GM06990 (cell line): Measurements from ENCODE around the gene ERP44.

Source experiments
- DNase-seq: peaks from one replicate; pipeline ENCODE4 v3.0.0-alpha.2; 2011; ENCODE audit not compliant: insufficient read length; ENCODE audit errors: extremely low read depth
- H3K27me3 ChIP-seq: replicated peaks from 2 replicates; pipeline ENCODE4 v1.6.0; 2011; ENCODE audit warnings: low read length; ENCODE audit not compliant: control insufficient read depth, insufficient read depth
- H3K36me3 ChIP-seq: 2 replicates; pipeline ENCODE4 v1.5.1; 2011; ENCODE audit warnings: low read length; ENCODE audit not compliant: control insufficient read depth, insufficient read depth
- H3K4me3 ChIP-seq: replicated peaks from 2 replicates; pipeline ENCODE4 v1.5.1; 2011; ENCODE audit warnings: low read depth, mild to moderate bottlenecking, control low read depth, low read length
- TF ChIP-seq, protein P1 (sequence below): IDR thresholded peaks from 2 replicates; pipeline ENCODE4 v1.5.1; 2011; ENCODE audit warnings: low read length, control low read depth, mild to moderate bottlenecking, inconsistent platforms; ENCODE audit not compliant: insufficient read depth, poor library complexity, severe bottlenecking

ERP44 gene

DNA sequence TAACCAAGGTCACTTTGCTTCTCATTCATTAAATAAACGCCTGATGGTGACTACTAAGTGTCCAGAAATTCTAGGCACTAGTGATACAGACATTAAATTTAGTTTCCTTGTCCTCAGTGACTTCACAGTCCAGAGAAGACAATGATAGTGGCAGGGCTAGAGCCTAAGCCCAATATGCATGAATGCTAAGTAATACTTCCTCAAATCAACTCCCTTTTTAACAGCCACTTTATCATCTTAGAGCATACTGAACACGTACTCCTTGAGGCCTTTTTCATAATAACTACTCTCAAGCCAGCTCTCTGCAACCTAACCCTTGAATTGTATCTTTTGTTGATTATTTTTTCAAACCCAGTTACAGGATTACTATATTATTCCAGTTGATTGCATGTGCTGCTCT lies 118.2 kb downstream of the ERP44 start:
- peaks cover 3% of the 10 kb centered on the region for H3K36me3 ChIP-seq
- H3K27me3 ChIP-seq, result no peaks in the 10 kb centered on the region
- H3K4me3 ChIP-seq, result no peak overlapping the region
- TF ChIP-seq, protein P1, sequence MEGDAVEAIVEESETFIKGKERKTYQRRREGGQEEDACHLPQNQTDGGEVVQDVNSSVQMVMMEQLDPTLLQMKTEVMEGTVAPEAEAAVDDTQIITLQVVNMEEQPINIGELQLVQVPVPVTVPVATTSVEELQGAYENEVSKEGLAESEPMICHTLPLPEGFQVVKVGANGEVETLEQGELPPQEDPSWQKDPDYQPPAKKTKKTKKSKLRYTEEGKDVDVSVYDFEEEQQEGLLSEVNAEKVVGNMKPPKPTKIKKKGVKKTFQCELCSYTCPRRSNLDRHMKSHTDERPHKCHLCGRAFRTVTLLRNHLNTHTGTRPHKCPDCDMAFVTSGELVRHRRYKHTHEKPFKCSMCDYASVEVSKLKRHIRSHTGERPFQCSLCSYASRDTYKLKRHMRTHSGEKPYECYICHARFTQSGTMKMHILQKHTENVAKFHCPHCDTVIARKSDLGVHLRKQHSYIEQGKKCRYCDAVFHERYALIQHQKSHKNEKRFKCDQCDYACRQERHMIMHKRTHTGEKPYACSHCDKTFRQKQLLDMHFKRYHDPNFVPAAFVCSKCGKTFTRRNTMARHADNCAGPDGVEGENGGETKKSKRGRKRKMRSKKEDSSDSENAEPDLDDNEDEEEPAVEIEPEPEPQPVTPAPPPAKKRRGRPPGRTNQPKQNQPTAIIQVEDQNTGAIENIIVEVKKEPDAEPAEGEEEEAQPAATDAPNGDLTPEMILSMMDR, result no peak
- DNase-seq, result no peak

DNA sequence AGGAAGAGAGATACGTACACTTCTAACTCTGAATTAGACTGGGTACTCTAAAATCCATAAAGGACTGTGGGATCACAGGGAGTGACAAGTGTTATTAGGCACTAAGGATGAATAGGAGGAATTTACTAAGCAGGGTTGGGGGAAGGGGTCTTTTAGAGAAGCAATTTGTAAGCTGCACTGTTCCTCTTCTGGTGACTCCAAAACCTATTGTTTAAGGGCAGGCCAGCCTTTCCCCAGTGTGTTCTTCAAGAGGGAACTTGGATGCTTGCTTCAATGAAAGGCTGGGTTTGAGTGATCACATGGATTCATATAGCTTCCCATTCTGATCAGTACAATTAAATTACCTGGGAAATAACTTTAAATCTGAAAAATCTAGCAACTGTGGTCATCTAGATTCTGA lies 120.6 kb downstream of the ERP44 start:
- no peak overlapping the region for H3K4me3 ChIP-seq
- no peak for DNase-seq
- no peaks in the 10 kb centered on the region for H3K27me3 ChIP-seq
- peaks cover 2% of the 10 kb centered on the region for H3K36me3 ChIP-seq
- TF ChIP-seq, protein P1, result no peak

DNA sequence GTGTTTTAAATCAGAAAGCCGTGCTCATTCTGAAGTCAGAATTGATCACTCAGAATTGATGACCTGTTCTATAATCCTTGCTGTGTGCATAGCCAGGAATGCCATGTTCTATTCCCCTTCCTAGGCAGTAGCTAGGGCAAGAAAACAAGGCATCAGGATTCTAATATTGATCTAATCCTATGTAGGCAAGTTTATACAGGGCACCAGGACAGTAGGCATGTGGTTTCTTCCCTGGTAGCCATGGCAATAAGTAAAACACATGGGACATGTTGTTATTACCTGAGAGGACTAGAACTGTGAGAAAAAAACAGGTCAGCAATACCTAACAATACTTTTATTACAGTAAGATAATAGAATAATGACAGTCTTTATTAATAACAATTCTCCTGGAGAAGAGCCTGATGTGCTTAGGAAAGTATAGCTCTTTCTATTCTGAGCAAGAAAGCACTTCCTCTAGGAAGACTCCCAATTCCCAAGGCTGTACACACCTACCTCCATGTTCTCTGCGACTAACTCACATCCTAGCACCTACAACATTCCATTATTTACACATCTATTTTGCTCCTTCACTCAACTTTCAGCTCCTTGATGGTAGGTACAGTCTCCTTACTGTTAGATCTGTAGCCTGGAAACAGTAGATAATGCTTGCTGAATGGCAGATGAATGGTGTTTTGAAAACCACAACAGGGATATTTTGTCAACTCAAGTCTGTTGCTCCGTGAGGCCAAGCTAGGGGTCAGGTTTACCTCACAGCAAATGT lies 121.6 kb downstream of the ERP44 start:
- no peak for DNase-seq
- TF ChIP-seq, protein P1, result no peak

DNA sequence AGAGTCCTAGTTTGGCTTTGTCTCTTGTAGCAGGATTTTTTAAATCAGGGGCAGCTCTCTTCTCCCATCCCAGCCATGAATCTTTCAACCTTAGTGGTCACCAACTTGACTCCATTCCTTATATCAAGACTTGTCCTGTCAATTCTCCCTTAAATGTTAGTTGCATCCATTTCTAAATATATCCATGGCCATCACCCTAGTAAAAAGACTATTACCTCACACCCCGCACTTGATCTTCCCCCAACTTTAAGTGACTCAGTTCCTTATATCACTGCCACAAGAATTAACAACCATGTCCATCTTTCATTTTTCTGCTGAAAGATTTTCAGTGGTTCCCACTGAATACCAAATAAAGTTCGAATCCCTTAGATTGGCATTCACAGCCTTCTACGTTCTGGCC lies 125.3 kb downstream of the ERP44 start:
- H3K27me3 ChIP-seq, result no peaks in the 10 kb centered on the region
- no peaks in the 10 kb centered on the region; the same call in none of the 2 replicates for H3K36me3 ChIP-seq
- DNase-seq, result no peak
- no peak overlapping the region for H3K4me3 ChIP-seq
- TF ChIP-seq, protein P1, result no peak

More for the DNA sequence above, 121.6 kb downstream of the ERP44 start:
- H3K4me3 ChIP-seq, result no peak overlapping the region
- no peaks in the 10 kb centered on the region for H3K27me3 ChIP-seq
- peaks cover 2% of the 10 kb centered on the region for H3K36me3 ChIP-seq

DNA sequence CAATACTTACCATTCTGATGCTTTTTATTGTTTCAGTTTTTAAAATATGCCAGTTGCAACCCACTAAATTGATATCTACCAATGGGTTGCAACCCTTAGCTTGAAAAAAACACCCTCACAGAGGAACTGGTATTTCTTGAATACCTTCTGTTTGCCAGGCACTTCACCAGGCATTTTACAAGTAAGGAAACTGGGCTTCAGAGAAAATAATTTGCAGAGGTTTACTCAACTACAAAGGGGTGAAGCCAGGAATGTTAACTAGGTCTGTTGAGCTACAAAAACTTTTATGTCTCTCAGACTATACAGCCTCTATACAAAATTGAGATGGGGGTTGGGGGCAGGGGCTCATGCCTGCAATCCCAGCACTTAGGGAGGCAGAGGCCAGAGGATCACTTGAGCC lies 127.4 kb downstream of the ERP44 start:
- TF ChIP-seq, protein P1, result no peak
- no peak for DNase-seq

More for the DNA sequence above, 127.4 kb downstream of the ERP44 start:
- no peaks in the 10 kb centered on the region for H3K27me3 ChIP-seq
- H3K4me3 ChIP-seq, result no peak overlapping the region
- H3K36me3 ChIP-seq, result no peaks in the 10 kb centered on the region; the same call in none of the 2 replicates
